Measurements from ENCODE around the gene TBXAS1.
A peak's percentile ranks its signal among the peaks of the same experiment; 100 is the strongest.

Gene TBXAS1

GRCh38 chr7:139829025-139829774 lies at the start of gene TBXAS1:
TSS of gene TBXAS1 (plus strand) at chr7:139829264. CDS start at chr7:139829391, 127 bp downstream.
- no peak for DNase-seq

- DNase-seq: no peak
Measured at GRCh38 chr7:139782932-139783331, 46.1 kb upstream of the TBXAS1 start.

- DNase-seq: no peak
Measured at GRCh38 chr7:139783647-139784385, 45.2 kb upstream of the TBXAS1 start.

- DNase-seq: peak; percentile 41
Measured at GRCh38 chr7:139784648-139785047, 44.4 kb upstream of the TBXAS1 start.

GRCh38 chr7:139791316-139791715 lies 37.7 kb upstream of the TBXAS1 start:
- no peak for DNase-seq

DNA sequence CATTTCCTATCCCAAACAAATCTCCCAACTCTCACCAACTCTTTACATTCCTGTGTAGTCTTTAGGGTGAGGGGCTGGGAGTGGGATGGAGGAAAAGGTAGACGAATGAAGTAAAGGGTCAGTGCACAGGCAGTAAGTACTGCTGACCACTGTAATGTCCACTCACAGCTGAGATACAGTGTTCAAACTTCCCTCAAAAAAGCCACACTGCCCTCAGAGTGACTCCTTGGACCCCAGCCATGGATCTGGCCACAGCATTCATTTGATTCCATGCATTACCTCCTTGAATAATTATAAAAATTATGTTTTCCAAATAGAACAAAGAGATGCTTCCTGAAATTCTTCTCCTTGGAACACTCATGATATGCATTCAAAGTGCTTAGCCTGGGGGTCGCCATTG lies 31.5 kb upstream of the TBXAS1 start:
- no peak for DNase-seq

DNA sequence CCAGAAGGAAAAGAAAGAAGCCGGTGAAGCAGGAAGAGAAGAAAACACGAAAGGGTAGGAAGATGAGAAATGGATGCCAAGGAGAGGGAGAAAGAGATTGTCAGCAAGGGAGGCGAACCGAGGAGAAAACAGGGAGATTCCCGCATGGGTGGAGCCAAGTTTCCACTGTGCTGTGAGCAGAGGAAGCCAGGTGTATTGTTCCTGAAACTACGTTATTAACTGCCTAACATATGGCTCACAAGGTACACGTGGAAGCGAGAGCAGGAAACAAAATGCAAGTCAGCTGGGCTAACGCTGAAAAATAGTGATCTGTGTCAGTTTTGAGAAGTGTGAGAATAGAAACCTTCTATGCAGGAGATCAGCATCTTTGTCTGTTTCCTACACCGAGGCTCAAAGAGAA lies 30.8 kb upstream of the TBXAS1 start:
- DNase-seq: no peak

DNA sequence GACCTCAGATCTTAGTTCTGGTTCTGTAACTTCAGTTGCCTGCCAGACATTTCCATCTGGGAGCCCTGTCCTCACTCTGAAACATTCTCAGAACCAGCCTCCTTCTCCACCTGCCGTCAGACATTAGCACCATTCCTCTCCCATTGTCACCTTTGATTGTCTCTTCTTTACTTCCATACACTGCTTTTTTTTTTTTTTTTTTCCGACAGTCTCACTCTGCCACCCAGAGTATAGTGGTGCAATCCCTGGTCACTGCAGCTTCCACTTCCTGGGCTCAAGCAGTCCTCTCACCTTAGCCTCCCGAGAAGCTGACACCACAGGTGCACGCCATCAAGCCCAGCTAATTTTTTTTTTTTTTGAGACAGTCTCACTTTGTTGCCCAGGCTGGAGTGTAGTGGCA lies 30.2 kb upstream of the TBXAS1 start:
- DNase-seq: no peak

GRCh38 chr7:139799586-139799985 lies 29.5 kb upstream of the TBXAS1 start:
- no peak for DNase-seq

DNA sequence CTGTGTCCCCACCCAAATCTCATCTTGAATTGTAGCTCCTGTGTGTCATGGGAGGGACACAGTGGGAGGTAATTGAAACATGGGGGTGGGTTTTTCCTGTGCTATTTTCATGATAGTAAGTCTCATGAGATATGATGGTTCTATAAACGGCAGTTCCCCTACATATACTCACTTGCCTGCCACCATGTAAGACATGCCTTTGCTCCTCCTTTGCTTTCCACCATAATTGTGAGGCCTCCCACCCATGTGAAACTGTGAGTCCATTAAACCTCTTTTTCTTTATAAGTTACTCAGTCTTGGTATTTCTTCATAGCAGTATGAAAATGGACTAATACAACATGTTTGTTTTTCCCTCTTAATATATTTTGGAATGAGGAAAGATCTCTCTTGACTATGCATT lies 24.5 kb upstream of the TBXAS1 start:
- no peak for DNase-seq

GRCh38 chr7:139807009-139807408 lies 22.1 kb upstream of the TBXAS1 start:
- DNase-seq: no peak

DNA sequence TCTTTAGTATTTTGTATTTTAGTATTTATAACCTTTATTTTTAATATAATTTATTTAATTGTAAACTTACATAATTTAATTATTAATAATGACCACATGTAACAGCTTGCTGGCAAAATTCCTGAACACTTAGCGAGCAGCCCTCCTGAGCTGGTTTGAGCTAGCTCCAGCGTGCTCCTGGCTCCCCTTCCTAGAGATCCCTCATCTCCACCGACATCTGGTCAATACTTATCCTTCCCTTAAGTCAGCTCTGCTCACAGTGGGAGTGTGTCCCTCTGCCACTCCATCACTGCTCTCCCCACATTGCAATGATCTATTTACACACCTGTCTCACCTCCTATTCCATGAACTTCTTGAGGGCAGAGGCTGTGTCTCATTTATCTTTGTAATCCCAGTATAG lies 20.6 kb upstream of the TBXAS1 start:
- DNase-seq: no peak

DNA sequence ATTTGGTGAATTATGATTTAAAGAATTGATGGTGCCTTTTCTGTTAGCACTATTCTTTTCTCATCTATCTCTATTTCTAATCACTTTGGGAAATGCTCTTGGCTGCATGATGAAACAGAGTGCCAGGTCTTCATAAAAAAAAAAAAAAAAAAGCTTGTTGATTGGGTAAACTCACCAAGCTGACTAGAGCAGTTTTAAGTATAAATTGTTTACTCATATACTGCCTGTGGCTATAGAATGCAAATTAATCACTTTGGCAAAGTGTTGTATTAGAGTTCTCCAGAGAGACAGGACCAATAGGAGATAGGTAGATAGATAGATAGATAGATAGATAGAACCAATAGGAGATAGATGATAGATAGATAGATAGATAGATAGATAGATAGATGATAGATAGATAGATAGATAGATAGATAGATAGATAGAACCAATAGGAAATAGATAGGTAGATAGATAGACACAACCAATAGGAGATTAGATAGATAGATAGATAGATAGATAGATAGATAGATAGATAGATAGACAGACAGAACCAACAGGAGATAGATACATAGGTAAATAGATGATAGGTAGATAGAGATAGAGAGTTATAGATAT lies 20.1 kb upstream of the TBXAS1 start:
- no peak for DNase-seq

DNA sequence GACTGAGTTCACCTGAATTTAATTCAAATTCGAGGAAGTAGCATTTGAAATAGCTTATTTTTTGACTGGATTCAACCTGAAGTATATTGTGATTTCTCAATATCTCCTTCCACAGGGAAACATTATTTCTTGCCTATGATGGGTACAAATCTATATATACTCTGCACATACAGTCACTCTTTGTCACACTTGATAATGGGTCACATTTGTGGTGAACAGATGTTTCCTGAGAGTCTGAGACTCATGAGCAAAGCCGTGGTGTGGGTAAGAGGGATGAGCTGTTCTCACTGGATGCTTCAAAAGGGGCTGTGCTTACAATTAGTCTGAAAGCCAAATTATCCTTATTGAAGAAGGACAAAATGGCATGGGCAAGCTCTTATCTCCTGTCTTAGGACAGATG lies 18.0 kb upstream of the TBXAS1 start:
- DNase-seq: no peak

DNA sequence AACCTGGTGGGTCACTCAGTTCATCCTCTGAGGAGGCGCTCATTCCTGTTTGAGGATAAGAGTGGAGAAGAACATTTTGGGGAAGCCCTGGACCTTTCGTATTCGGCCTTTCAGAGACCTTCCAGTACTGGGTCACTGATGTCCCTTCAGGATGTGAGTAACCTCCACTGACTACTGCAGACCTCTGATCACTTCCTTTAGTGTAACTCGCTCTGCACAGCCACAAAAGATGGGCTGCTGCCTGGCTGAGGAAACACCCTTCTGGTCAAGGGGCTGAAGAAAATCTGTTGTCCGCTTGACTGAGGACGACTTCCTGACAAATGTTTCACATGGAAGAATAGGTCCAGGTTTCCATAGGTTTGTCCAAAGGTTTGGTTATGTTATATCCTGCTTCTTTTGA lies 15.9 kb upstream of the TBXAS1 start:
- no peak for DNase-seq

- DNase-seq: no peak
Measured at GRCh38 chr7:139813689-139814088, 15.4 kb upstream of the TBXAS1 start.

- no peak for DNase-seq
Measured at GRCh38 chr7:139817249-139817648, 11.8 kb upstream of the TBXAS1 start.

DNA sequence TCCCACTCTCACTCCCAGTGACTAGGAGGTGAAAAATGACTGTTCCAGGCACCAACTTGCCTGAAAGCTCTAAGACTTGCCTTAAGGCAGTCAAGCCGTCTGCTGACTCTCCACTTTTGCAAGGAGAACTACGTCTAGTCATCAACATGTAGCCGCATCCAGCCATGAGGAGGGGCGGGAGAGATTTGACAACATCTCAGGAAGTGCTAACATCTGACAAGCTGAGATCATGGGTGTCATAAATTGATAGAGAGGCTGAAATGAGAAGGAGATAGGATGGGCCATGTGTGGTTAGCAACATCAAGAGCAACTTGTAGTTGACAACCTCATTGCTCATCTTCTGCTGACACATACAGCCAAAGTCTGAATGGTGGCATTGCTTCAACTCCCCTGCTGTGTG lies 9.0 kb upstream of the TBXAS1 start:
- DNase-seq: no peak

GRCh38 chr7:139821349-139822105 lies 7.5 kb upstream of the TBXAS1 start:
- no peak for DNase-seq

DNA sequence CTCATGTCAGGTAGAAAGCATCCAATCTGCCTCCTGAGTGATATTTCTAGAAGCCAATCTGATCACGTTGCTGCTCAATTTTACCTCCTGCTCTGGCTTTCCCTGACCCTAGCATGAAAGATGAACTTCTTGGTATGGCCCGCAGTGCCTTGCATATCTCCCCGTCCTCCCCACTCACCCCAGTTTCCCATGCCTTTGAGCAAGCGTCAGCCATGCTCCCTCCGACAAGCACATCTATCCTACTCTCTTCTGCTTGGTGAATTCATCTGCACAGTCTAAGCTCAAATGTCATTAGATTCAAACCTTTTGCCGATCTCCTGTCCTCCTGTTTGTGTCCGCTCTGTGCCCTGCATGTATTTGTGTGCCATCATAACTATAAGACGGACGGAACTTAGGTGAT lies 6.2 kb upstream of the TBXAS1 start:
- no peak for DNase-seq

DNA sequence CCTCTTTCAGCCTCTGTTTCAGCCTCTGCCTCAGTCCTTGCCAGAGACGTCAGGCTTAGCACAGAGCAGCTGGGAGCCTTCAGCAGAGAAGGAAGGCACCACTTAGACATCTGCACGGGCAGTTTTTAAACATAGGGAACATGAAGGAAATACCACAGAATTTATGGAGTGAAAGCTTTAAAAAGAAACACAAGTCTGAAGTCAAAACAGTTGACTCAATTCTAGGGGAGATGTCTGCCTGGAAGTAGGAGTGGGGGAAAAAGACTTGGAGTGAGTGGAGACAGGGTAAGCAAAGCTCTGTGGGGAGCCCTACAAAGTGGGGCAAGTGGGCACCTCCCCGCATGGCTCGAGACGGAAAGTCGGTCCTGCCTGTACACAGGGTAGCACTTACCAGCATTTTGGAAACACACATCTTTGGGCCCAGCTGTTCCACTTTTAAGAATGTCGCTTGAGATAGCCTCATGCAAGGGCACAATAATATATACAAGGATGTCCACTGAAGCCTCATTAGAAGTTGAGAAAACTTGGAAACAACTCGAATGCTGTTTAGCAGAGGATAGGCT lies 5.0 kb upstream of the TBXAS1 start:
- DNase-seq: no peak

DNA sequence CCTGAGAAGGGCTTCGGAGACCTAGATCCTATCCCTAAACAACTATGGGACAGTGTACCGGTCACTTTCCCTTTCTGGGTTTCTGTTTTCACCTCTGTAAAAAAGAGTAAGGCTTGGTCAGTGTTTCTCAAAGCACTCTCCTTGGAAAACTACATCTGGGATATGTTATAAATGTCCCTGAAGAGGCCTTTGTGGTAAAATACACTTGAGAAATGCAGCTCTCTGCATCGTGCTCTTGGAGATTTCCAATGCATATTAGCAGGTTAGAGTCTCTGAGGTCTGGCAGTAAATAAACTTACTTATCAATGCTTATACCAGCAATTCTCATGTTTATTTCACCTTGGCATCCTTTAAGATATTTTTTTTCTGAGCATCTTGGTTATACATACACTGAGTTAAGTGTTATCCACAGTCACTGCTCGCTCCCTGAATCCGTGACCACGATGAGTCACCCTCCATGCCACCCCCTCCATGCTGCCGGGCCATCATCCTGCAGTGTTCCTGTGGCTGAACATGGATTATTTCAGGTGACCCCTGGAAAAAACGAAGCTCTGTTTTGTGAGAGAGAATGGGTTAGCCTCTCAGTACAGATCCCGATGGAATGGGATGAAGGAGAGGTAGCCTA lies 3.3 kb upstream of the TBXAS1 start:
- DNase-seq: no peak

- DNase-seq: peak; percentile 12
Measured at GRCh38 chr7:139827042-139827441, 2.0 kb upstream of the TBXAS1 start.
